Prostate gland (tissue), 2 donors: ENCODE data around the gene ZFHX2.

Experiments used
- CTCF ChIP-seq, 4 experiments: fragments of 200-600 bp in 2 of 4; fragments of 450-650 bp in 2 of 4; sonication (generic) in 2 of 4; IDR thresholded peaks; 1 replicate in 3 of 4; 2 replicates in 1 of 4; pipeline ENCODE4 v1.5.1; 2016 to 2019; ENCODE audit warnings: antibody characterized with exemption in 4 of 4, mild to moderate bottlenecking in 2 of 4, moderate library complexity in 2 of 4
- POLR2A ChIP-seq: fragments of 450-650 bp; IDR thresholded peaks from one replicate; pipeline ENCODE4 v1.6.1; 2016; ENCODE audit warnings: antibody characterized with exemption, mild to moderate bottlenecking
- POLR2AphosphoS5 ChIP-seq: sonication (generic); formaldehyde crosslinking; IDR thresholded peaks from one replicate; pipeline ENCODE4 v1.6.1; 2017; ENCODE audit warnings: antibody characterized with exemption

- TF ChIP-seq POLR2AphosphoS5 (no peak), POLR2A (no peak), CTCF (IDR thresholded peaks at IDR 0.05) (no peak)
Observed at GRCh38 chr14:23570806-23571483, 19.4 kb upstream of the ZFHX2 start.
